GM12878 (cell line): ENCODE measurements around the gene ASB8. TPM values are rescaled to one million over a fixed set of nuclear protein-coding genes. Genes with fewer than 3 reads are reported as not detected.

Experiments used
- ASH2L ChIP-seq: fragments of 300-600, 200-600 bp; sonication (generic); IDR thresholded peaks from 2 replicates; pipeline ENCODE4 v1.6.1; 2017; ENCODE audit warnings: low read depth, mild to moderate bottlenecking, borderline replicate concordance
- BACH1 ChIP-seq: fragments of 450-650 bp; IDR thresholded peaks from 2 replicates; pipeline ENCODE4 v1.6.1; 2017; ENCODE audit warnings: mild to moderate bottlenecking, borderline replicate concordance
- BRCA1 ChIP-seq: IDR thresholded peaks from 2 replicates; pipeline ENCODE4 v1.6.1; 2011; ENCODE audit warnings: low read depth, low read length, improper control_type of control experiment
- CBFB ChIP-seq: IDR thresholded peaks from 2 replicates; pipeline ENCODE4 v1.6.1; 2016; ENCODE audit warnings: antibody characterized with exemption, low read depth
- HCFC1 ChIP-seq: fragments of 150-350 bp; IDR thresholded peaks from 2 replicates; pipeline ENCODE4 v1.6.1; 2014; ENCODE audit warnings: low read length
- IKZF2 ChIP-seq, 2 experiments: fragments of 450-650 bp; IDR thresholded peaks; 2 replicates each; pipeline ENCODE4 v1.6.1; 2017; ENCODE audit warnings: mild to moderate bottlenecking in 2 of 2, moderate library complexity in 2 of 2
- KAT2A ChIP-seq: conservative IDR thresholded peaks from 2 replicates; pipeline ENCODE4 v1.6.1; 2011; ENCODE audit warnings: low read depth, low read length; ENCODE audit not compliant: control insufficient read depth
- MTA2 ChIP-seq: fragments of 450-650 bp; IDR thresholded peaks from 2 replicates; pipeline ENCODE4 v1.6.1; 2016; ENCODE audit warnings: low read depth, mild to moderate bottlenecking, moderate library complexity
- NFIC ChIP-seq: IDR thresholded peaks from 2 replicates; pipeline ENCODE4 v1.6.1; 2012; ENCODE audit warnings: low read depth, mild to moderate bottlenecking, inconsistent platforms, low read length, moderate library complexity
- NFXL1 ChIP-seq: fragments of 450-650 bp; IDR thresholded peaks from 2 replicates; pipeline ENCODE4 v1.6.1; 2017; ENCODE audit warnings: antibody characterized with exemption, mild to moderate bottlenecking, borderline replicate concordance
- NR2C2 ChIP-seq: IDR thresholded peaks from 2 replicates; pipeline ENCODE4 v1.6.1; 2011; ENCODE audit warnings: borderline replicate concordance, low read depth; ENCODE audit not compliant: control insufficient read depth, insufficient read length
- RCOR1 ChIP-seq: conservative IDR thresholded peaks from 2 replicates; pipeline ENCODE4 v1.6.1; 2012; ENCODE audit warnings: low read depth, low read length, improper control_type of control experiment
- RUNX3 ChIP-seq: IDR thresholded peaks from 2 replicates; pipeline ENCODE4 v1.6.1; 2012; ENCODE audit warnings: low read length, inconsistent platforms
- TBL1XR1 ChIP-seq: IDR thresholded peaks from 2 replicates; pipeline ENCODE4 v1.6.1; 2012; ENCODE audit warnings: low read depth, low read length, improper control_type of control experiment
- polyA plus RNA-seq, 11 experiments: library from polyadenylated mRNA; depleted of rRNA in 4 of 11; unstranded in 6 of 11; stranded (reverse) in 5 of 11; fragments of >200 nt; fragmentation: Nextera tagmentation in 4 of 11; fragmentation: Illumina TruSeq in 1 of 11; extraction: Ambion mirVana in 4 of 11; extraction: Trizol in 1 of 11; gene quantifications; 1 replicate in 1 of 11; 2 replicates in 10 of 11; pipeline versions ENCODE4 v1.2.1 to v1.2.3, GENCODE V29; 2011 to 2016; ENCODE audit warnings: inconsistent platforms in 2 of 11, missing spikeins in 2 of 11, low read depth in 1 of 11
- total RNA-seq, 4 experiments: library from RNA; depleted of rRNA in 3 of 4; stranded (reverse); fragments of >200 nt in 3 of 4; fragmentation: Illumina TruSeq in 1 of 4; extraction: Trizol in 1 of 4; gene quantifications; 2 replicates each; pipeline versions ENCODE4 v1.2.1 to v1.2.3, GENCODE V29; 2013 to 2021
- TF ChIP-seq, protein P1 (sequence below): IDR thresholded peaks from 2 replicates; pipeline ENCODE4 v1.6.1; 2012; ENCODE audit warnings: low read depth, low read length, improper control_type of control experiment
- TF ChIP-seq, protein P2 (sequence below): fragments of 450-650 bp; IDR thresholded peaks from 2 replicates; pipeline ENCODE4 v1.6.1; 2018; ENCODE audit warnings: mild to moderate bottlenecking, low read depth, moderate library complexity; ENCODE audit not compliant: partially characterized antibody
- TF ChIP-seq, protein P3 (sequence below): fragments of 150-350 bp; IDR thresholded peaks from 2 replicates; pipeline ENCODE4 v1.6.1; 2016; ENCODE audit warnings: low read depth, low read length
- TF ChIP-seq, protein P4 (sequence below): fragments of 450-650 bp; IDR thresholded peaks from 2 replicates; pipeline ENCODE4 v1.6.1; 2018; ENCODE audit warnings: borderline replicate concordance, mild to moderate bottlenecking; ENCODE audit not compliant: partially characterized antibody

The ASB8 gene
- total and polyA plus RNA-seq, 10 of the 15 experiments (the other 5 are each of a cell fraction or from before 2014, with no cell fraction given) = 23.7 to 48.0 (median 29.1) TPM

DNA sequence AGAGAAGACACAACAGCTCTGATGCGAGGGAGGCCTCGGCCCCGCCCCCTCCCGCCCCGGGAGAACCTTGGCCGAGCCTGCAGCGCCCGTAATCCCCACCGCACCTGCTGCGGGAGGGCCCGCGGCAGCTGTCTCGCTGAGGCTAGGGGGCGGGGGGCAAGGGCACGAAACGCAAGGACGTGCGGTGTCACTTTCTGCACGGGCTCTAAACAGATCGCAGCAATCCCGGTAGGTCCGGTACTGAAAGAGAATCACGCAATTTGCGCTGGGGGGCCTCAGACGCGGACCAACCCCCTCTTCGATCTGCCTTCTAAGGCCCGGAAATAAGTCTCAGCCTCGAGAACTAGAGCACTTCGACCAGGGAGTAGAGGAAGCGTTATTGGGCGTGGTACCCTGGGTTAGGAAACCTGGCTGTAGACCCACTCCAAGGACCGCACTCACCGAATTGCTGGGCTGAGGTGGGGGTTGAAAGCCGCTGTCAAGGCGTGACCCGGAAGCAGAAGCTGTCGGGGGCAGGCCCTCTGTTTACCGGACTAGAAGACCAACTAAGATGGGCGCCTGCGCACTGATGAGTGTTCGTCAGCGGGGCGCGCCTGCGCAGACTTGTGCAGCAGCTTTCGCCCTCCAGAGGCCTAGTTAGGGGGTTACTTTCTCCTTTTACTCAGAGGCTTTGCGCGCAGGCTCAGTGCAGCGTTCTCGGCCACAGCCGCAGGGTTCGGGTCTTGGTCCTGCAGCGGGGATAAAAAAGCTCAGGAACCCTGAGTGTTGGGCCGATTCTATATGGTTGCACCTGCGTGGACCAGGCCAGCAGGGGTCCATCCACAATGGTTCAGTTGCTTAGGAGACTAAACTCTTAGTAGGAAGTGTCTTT is at the start of gene ASB8 (continued):
- TF ChIP-seq, protein P1, sequence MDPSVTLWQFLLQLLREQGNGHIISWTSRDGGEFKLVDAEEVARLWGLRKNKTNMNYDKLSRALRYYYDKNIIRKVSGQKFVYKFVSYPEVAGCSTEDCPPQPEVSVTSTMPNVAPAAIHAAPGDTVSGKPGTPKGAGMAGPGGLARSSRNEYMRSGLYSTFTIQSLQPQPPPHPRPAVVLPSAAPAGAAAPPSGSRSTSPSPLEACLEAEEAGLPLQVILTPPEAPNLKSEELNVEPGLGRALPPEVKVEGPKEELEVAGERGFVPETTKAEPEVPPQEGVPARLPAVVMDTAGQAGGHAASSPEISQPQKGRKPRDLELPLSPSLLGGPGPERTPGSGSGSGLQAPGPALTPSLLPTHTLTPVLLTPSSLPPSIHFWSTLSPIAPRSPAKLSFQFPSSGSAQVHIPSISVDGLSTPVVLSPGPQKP = peak; percentile 65; the same call in 1 of the 2 replicates
- TF ChIP-seq, protein P2, sequence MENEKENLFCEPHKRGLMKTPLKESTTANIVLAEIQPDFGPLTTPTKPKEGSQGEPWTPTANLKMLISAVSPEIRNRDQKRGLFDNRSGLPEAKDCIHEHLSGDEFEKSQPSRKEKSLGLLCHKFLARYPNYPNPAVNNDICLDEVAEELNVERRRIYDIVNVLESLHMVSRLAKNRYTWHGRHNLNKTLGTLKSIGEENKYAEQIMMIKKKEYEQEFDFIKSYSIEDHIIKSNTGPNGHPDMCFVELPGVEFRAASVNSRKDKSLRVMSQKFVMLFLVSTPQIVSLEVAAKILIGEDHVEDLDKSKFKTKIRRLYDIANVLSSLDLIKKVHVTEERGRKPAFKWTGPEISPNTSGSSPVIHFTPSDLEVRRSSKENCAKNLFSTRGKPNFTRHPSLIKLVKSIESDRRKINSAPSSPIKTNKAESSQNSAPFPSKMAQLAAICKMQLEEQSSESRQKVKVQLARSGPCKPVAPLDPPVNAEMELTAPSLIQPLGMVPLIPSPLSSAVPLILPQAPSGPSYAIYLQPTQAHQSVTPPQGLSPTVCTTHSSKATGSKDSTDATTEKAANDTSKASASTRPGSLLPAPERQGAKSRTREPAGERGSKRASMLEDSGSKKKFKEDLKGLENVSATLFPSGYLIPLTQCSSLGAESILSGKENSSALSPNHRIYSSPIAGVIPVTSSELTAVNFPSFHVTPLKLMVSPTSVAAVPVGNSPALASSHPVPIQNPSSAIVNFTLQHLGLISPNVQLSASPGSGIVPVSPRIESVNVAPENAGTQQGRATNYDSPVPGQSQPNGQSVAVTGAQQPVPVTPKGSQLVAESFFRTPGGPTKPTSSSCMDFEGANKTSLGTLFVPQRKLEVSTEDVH = no peak
- peak; percentile 92 for TF ChIP-seq MTA2
- TF ChIP-seq, protein P3, sequence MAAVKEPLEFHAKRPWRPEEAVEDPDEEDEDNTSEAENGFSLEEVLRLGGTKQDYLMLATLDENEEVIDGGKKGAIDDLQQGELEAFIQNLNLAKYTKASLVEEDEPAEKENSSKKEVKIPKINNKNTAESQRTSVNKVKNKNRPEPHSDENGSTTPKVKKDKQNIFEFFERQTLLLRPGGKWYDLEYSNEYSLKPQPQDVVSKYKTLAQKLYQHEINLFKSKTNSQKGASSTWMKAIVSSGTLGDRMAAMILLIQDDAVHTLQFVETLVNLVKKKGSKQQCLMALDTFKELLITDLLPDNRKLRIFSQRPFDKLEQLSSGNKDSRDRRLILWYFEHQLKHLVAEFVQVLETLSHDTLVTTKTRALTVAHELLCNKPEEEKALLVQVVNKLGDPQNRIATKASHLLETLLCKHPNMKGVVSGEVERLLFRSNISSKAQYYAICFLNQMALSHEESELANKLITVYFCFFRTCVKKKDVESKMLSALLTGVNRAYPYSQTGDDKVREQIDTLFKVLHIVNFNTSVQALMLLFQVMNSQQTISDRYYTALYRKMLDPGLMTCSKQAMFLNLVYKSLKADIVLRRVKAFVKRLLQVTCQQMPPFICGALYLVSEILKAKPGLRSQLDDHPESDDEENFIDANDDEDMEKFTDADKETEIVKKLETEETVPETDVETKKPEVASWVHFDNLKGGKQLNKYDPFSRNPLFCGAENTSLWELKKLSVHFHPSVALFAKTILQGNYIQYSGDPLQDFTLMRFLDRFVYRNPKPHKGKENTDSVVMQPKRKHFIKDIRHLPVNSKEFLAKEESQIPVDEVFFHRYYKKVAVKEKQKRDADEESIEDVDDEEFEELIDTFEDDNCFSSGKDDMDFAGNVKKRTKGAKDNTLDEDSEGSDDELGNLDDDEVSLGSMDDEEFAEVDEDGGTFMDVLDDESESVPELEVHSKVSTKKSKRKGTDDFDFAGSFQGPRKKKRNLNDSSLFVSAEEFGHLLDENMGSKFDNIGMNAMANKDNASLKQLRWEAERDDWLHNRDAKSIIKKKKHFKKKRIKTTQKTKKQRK = no peak
- TF ChIP-seq RUNX3 = no peak
- 0 out of 2 replicates have a peak, but pooled peaks have one; percentile 19 for TF ChIP-seq BACH1
- no peak for TF ChIP-seq NFXL1
- peak in 1 of 2 experiments; percentile 41; a peak in 1 of 4 replicates for TF ChIP-seq IKZF2 (IDR thresholded peaks at IDR 0.05)
- no peak for TF ChIP-seq KAT2A
- peak; percentile 41; the same call in 1 of the 2 replicates for TF ChIP-seq CBFB
- TF ChIP-seq RCOR1 = no peak
- no peak for TF ChIP-seq NFIC
- TF ChIP-seq ASH2L = no peak
- TF ChIP-seq BRCA1 = no peak
- TF ChIP-seq, protein P4, sequence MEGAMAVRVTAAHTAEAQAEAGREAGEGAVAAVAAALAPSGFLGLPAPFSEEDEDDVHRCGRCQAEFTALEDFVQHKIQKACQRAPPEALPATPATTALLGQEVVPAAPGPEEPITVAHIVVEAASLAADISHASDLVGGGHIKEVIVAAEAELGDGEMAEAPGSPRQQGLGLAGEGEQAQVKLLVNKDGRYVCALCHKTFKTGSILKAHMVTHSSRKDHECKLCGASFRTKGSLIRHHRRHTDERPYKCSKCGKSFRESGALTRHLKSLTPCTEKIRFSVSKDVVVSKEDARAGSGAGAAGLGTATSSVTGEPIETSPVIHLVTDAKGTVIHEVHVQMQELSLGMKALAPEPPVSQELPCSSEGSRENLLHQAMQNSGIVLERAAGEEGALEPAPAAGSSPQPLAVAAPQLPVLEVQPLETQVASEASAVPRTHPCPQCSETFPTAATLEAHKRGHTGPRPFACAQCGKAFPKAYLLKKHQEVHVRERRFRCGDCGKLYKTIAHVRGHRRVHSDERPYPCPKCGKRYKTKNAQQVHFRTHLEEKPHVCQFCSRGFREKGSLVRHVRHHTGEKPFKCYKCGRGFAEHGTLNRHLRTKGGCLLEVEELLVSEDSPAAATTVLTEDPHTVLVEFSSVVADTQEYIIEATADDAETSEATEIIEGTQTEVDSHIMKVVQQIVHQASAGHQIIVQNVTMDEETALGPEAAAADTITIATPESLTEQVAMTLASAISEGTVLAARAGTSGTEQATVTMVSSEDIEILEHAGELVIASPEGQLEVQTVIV = no peak
- peak; percentile 55 for TF ChIP-seq HCFC1
- TF ChIP-seq TBL1XR1 = peak; percentile 61; the same call in 1 of the 2 replicates
- TF ChIP-seq NR2C2 = peak; percentile 97
